ENCODE measurements around the gene PBX4. TPM values are rescaled to one million over a fixed set of nuclear protein-coding genes. Genes with fewer than 3 reads are reported as not detected.

Gene PBX4
- total RNA-seq, 1 experiment from 2014 or later = 11.6 TPM

GRCh38 chr19:19627621-19628500, 9.4 kb upstream of the PBX4 start, which contains the start of gene LPAR2:
TSS of gene LPAR2 (minus strand) at chr19:19628220. CDS start at chr19:19627275, 945 bp downstream.
- Histone ChIP-seq H3K9ac (ENCODE audit: low read length) (peak within 1 kb of the TSS; percentile 92), H3K27me3 (ENCODE audit: insufficient read depth, low read length) (no peaks in the 10 kb centered on the region), H3K36me3 (ENCODE audit: control insufficient read depth in 1 of 2, insufficient read depth in 2 of 2, low read length in 2 of 2) (peaks cover 5% of the 10 kb centered on the region in 2 experiments; a peak in 2 of 4 replicates), H3K9me2 (ENCODE audit: insufficient read depth) (no peaks in the 10 kb centered on the region), H3K4me1 (ENCODE audit: control insufficient read depth in 1 of 2, insufficient read depth in 2 of 2, low read length in 2 of 2) (peaks cover 4 to 22% of the 10 kb centered on the region in 2 experiments), H2AFZ (ENCODE audit: low read depth, low read length, poor library complexity, severe bottlenecking) (no peak within 1 kb of the TSS), H3K79me2 (ENCODE audit: insufficient read depth, low read length) (peaks cover 10% of the 10 kb centered on the region; the same call in 1 of the 2 replicates), H3K4me3 (replicated peaks in 1 of 2; ENCODE audit: low read depth in 1 of 2, low read length in 2 of 2) (peak within 1 kb of the TSS; percentile 67 to 76), H3K9me3 (ENCODE audit: control insufficient read depth in 1 of 2, insufficient read depth in 1 of 2, low read depth in 1 of 2, low read length in 2 of 2) (no peaks in the 10 kb centered on the region), H3K4me2 (ENCODE audit: low read length) (peak within 1 kb of the TSS; percentile 97), H3K27ac (ENCODE audit: low read depth, low read length) (peak within 1 kb of the TSS; percentile 96), H4K20me1 (ENCODE audit: insufficient read depth) (no peaks in the 10 kb centered on the region)
- POLR2A ChIA-PET = interaction anchor here (0.9 kb wide), 1 partner anchor 26 kb away, joined by 3 read pairs; no protein-coding TSS in a partner anchor
- TF ChIP-seq MAX (IDR thresholded peaks at IDR 0.05) (peak; percentile 66; the same call in 1 of the 2 replicates), ATF3 (IDR thresholded peaks at IDR 0.05) (no peak), EGR1 (IDR thresholded peaks at IDR 0.05; ENCODE audit: low read depth) (no peak), CBX3 (IDR thresholded peaks at IDR 0.05; ENCODE audit: low read depth) (no peak), EZH2 (IDR thresholded peaks at IDR 0.05) (no peak), ZFX (IDR thresholded peaks at IDR 0.05) (peak; percentile 70), RAD21 (IDR thresholded peaks at IDR 0.05; ENCODE audit: low read depth) (no peak), ZNF274 (IDR thresholded peaks at IDR 0.05; ENCODE audit: low read depth, low read length) (no peak), POLR2A (IDR thresholded peaks at IDR 0.05; ENCODE audit: borderline replicate concordance, extremely low read depth, insufficient read depth, insufficient read length) (peak; percentile 54), CTCF (IDR thresholded peaks at IDR 0.05 in 2 of 3, conservative IDR thresholded peaks at IDR 0.05 in 1 of 3; ENCODE audit: borderline replicate concordance in 1 of 3, insufficient read depth in 1 of 3, low read depth in 2 of 3, low read length in 2 of 3) (no peak), ELF1 (IDR thresholded peaks at IDR 0.05; ENCODE audit: borderline replicate concordance, low read depth) (no peak), POLR2AphosphoS5 (IDR thresholded peaks at IDR 0.05; ENCODE audit: low read depth, low read length) (peak; percentile 73), CEBPB (IDR thresholded peaks at IDR 0.05; ENCODE audit: low read depth) (no peak), SRF (IDR thresholded peaks at IDR 0.05; ENCODE audit: low read depth) (no peak), FOSL1 (IDR thresholded peaks at IDR 0.05; ENCODE audit: low read depth) (no peak), JUND (IDR thresholded peaks at IDR 0.05) (no peak)
- RAD21 ChIA-PET (ENCODE audit: low non-redundant PET in 1 of 2, low total read pairs in 2 of 2, uncharacterized antibody in 2 of 2, unreplicated experiment in 2 of 2) = no interaction called here
- peak; percentile 83 for ATAC-seq
- CTCF ChIA-PET = no interaction called here
- peak; percentile 24 for DNase-seq (ENCODE audit: low read depth, low spot score)
- intact Hi-C loops (cut with micrococcal nuclease) = no loop called here
- BruUV-seq (replicated peaks) = no TSS peak
